LNCaP clone FGC (cell line): Measurements from ENCODE around the gene INS.

Experiments
- DNase-seq: peaks from one replicate; pipeline ENCODE4 v3.0.0-alpha.2; 2011; ENCODE audit warnings: low read depth
- H3K4me3 ChIP-seq: 2 replicates; pipeline ENCODE4 v1.5.1; 2011; ENCODE audit warnings: mild to moderate bottlenecking, low read depth, low read length, control low read depth
- TF ChIP-seq, protein P1 (sequence below): IDR thresholded peaks from 2 replicates; pipeline ENCODE4 v1.5.1; 2012; ENCODE audit warnings: mild to moderate bottlenecking; ENCODE audit not compliant: control insufficient read depth, insufficient read depth; ENCODE audit errors: extremely low read depth

Gene INS

DNA sequence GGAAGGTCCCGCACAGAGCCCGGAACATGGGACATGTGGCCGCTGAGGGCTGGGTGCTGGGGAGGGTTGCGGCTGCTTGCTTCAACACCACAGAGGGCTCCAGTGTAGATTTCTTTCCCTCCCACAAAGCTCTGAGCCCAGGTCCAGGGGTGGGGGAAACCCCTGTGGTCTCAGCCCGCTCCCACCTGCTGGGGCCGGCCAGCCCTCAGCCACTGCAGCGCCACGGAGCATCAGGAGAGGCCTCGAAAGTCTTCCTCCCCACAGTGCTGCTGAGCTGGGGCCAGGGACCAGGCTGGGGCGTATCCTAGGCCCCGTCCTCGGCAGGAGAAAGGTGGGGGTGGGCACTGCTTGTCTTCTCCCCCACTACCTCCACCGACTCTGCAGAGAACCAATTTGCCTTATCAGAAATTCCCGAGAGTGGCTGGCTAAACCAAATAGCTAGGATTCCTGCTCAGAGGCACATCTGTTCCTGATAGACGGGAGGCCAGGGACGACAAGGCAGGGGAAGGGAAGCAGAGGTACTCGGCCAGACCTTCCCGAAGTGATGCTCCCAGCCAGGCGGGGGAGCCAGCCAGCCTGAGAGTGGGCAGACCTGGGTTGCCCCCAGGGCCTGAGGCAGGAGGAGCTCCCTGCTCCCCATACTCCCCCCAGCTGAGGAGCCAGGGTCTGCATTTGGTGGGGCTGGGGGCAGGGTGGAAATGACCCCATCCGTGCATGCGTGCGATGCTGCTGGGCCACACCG lies 40.5 kb downstream of the INS start:
- DNase-seq, result no peak
- TF ChIP-seq, protein P1, sequence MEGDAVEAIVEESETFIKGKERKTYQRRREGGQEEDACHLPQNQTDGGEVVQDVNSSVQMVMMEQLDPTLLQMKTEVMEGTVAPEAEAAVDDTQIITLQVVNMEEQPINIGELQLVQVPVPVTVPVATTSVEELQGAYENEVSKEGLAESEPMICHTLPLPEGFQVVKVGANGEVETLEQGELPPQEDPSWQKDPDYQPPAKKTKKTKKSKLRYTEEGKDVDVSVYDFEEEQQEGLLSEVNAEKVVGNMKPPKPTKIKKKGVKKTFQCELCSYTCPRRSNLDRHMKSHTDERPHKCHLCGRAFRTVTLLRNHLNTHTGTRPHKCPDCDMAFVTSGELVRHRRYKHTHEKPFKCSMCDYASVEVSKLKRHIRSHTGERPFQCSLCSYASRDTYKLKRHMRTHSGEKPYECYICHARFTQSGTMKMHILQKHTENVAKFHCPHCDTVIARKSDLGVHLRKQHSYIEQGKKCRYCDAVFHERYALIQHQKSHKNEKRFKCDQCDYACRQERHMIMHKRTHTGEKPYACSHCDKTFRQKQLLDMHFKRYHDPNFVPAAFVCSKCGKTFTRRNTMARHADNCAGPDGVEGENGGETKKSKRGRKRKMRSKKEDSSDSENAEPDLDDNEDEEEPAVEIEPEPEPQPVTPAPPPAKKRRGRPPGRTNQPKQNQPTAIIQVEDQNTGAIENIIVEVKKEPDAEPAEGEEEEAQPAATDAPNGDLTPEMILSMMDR, result no peak
- H3K4me3 ChIP-seq, result no peak overlapping the region

DNA sequence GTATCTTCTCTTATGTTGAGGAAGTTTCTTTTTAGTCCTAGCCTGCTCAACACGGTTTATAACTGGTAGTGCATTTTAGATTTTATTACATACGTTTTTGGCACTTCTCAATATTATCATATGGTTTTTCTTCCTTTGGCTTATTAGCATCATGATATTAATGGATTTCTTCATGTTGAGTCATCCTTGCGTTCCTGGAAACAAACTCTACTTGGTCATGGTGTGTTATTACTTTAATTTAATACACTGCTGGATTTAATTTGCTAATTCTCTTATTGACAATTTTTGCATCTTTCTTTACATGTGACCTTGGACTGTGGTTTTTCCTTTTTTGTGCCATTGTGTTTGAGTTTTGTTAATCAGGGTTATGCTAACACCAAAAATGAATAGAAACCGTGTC lies 42.3 kb downstream of the INS start:
- no peak for DNase-seq
- TF ChIP-seq, protein P1, result no peak

DNA sequence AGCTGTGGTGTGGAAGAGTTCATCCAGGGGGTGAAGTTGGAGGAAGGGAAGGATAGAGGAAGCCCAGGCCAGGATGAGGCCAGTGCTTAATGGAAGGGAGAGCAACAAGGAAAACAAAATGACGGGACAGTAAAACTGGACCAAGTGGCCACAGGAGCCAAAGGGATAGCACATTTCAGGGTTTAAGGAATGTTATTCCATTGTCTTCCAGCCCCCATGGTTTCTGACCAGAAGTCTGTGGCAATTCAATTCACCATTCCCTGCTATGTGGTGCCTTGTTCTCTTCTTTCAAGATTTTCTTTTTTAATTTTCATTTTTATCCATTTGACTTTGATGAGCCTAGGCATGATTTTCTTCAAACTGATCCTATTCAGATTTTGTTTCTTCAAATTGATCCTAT lies 44.3 kb downstream of the INS start:
- no peak overlapping the region for H3K4me3 ChIP-seq
- TF ChIP-seq, protein P1, result no peak
- no peak for DNase-seq

More for the DNA sequence above, 42.3 kb downstream of the INS start:
- no peak overlapping the region for H3K4me3 ChIP-seq

DNA sequence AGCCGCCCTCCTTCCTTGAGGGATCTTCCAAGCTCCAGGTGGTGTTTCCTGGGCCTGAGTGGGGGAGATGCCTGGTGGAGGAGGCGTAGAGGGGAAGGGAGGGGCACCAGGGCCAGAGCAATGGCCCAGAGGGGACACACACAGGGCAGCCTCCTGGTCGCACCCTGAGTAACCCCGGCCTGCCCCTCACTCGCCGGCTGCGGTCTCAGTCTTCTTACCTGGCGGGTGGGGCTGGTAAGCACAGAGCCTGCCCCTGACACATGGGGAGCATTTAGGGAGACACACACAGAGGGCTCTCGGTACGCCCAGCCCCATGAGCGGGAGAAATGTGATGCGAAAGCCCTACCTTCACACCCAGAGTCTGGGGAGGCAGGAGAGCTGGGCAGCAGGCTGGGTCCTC lies 45.7 kb downstream of the INS start:
- no peak for DNase-seq
- no peak overlapping the region for H3K4me3 ChIP-seq
- TF ChIP-seq, protein P1, result no peak

DNA sequence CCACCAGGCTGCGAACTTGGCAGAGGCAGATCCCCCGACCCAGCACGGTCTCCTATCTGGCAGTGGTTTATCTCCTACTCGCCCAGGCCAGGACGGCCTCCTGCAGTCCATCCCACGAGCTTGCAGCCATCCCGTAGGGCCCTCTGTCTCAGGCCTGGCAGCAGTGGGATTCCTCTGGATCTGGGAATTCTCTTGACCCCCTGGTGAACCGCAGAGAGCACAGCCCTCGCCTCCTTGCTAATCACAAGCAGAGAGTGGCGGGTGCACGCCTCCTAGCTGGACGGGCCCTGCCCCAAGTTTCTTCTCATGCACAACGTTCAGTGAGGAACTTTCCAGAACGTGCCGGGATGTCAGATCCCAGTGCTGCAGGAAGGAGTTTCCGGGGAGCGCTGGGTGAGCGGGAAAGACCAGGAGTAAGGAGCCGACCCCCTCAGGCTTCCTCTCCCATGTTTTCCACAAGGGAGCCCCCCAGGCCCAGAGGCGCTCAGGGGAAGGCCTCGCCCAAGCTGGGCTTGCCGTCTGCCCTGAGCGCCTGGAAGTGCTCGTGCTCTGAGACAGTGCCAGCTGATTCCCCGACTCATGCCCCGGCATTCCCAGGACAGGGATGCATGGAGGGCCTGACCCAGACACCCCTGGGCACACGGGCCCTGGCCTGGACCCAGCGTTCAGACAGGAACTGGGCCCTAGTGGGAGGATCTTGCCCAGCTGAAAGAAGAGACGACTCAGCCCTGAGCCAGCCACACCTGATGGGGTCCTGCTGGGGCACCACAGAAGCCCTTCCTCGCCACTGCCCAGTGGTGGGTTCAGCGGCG lies 46.4 kb downstream of the INS start:
- DNase-seq, result no peak
- TF ChIP-seq, protein P1, result no peak
- H3K4me3 ChIP-seq, result no peak overlapping the region

DNA sequence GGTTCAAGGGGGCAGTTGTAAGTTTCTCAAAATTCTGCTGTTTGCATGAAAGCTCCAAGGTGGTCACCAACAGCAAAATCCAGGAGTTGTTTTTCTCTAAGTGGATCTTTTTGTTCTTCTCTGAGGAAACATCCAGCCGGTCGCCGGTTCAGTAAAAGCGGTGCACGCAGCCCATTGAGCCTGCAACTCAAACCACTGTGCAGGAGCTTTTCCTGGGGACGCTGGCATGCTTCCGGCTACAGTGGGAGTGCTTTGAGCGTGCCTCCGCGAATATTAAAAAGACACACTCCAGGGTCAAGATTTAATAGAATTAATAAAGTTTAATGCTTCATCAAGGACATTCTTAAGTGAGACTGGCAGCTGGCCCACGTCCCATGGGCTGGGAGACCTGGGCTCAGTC lies 47.2 kb downstream of the INS start:
- TF ChIP-seq, protein P1, result no peak
- no peak overlapping the region for H3K4me3 ChIP-seq
- DNase-seq, result no peak
